H1 (cell line): ENCODE data around the gene RBM34. TPM values are rescaled to one million over a fixed set of nuclear protein-coding genes. Genes with fewer than 3 reads are reported as not detected.

Experiments
- BRCA1 ChIP-seq: IDR thresholded peaks from 2 replicates; pipeline ENCODE4 v1.6.1; 2012; ENCODE audit warnings: low read depth, low read length, improper control_type of control experiment
- KDM4A ChIP-seq: IDR thresholded peaks from one replicate; pipeline ENCODE4 v1.7.1; 2012; ENCODE audit warnings: low read depth, mild to moderate bottlenecking, moderate library complexity, low read length, inconsistent platforms; ENCODE audit not compliant: severe bottlenecking
- SRF ChIP-seq: IDR thresholded peaks from 2 replicates; pipeline ENCODE4 v1.6.1; 2011; ENCODE audit warnings: mild to moderate bottlenecking, low read depth, low read length, moderate library complexity
- TAF7 ChIP-seq: optimal IDR thresholded peaks from 2 replicates; pipeline ENCODE3; 2011; ENCODE audit warnings: low read depth, mild to moderate bottlenecking, inconsistent platforms, low read length, moderate library complexity, borderline replicate concordance
- polyA plus RNA-seq, 7 experiments: library from polyadenylated mRNA; depleted of rRNA in 3 of 7; stranded (reverse) in 5 of 7; unstranded in 2 of 7; fragments of >200 nt in 5 of 7; fragments of 200-250 nt in 2 of 7; gene quantifications; 1 replicate in 5 of 7; 2 replicates in 1 of 7; 4 replicates in 1 of 7; pipeline versions ENCODE4 v1.2.1 to v1.2.3, GENCODE V29; 2011 to 2013; ENCODE audit warnings: missing spikeins in 2 of 7, mixed read lengths in 2 of 7
- total RNA-seq: library from RNA; stranded (reverse); fragmentation: NEBNext Ultra II Directional; extraction: Animal tissue kit (Norgen Biotek cat#: 25700); gene quantifications from 2 replicates; pipeline ENCODE4 v1.2.1, GENCODE V29; 2021

Gene RBM34
- total and polyA plus RNA-seq, 2 of the 8 experiments (the other 6 are each of a cell fraction or from before 2014, with no cell fraction given): 18.8 to 108 TPM

DNA sequence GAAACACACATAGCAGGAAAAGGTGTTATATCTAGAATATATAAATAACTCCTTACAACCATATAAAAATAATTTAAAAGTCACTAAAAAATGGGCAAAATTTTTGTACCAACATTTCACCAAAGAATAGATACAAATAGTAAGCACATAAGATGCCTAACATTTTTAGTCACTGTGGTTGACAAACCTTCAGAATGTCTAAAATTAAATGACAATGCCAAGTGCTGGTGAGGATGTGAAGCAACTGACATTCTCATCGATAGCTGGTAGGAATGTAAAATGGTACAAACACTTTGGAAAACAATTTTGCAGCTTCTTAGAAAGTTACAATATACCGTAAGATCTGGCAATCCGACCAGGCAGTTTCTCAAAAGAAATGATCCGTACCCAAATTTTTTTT, 18.1 kb downstream of the RBM34 start (continued):
- TF ChIP-seq SRF (no peak), BRCA1 (no peak), KDM4A (no peak), TAF7 (no peak)
